HG02610 (cell line): ENCODE measurements around the gene TCF4.

ENCODE experiments used
- ATAC-seq: cut with Tn5 transposase; IDR thresholded peaks from one replicate; pipeline ENCODE4 v1.9.1; 2021; ENCODE audit warnings: mild to moderate bottlenecking, moderate library complexity; ENCODE audit not compliant: unreplicated experiment

The TCF4 gene

DNA sequence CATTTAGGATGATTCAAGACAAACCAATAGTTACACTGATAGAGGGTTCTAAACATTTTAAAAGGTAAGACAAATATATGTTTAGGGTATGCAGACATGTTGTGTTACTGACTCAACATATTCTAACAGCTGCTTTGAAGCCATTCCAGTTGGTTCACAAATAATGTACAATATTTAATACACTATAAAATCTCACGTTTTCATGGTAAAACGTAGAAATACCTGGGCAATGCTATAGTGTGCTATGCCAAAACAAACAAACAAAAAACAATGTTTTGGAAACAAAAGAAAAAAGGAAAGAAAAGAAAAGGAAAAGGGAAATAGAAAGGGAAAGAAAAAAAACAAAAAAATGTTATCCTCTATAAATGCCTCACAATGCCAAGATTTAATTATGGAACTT lies 277.1 kb downstream of the TCF4 start:
- no peak for ATAC-seq

DNA sequence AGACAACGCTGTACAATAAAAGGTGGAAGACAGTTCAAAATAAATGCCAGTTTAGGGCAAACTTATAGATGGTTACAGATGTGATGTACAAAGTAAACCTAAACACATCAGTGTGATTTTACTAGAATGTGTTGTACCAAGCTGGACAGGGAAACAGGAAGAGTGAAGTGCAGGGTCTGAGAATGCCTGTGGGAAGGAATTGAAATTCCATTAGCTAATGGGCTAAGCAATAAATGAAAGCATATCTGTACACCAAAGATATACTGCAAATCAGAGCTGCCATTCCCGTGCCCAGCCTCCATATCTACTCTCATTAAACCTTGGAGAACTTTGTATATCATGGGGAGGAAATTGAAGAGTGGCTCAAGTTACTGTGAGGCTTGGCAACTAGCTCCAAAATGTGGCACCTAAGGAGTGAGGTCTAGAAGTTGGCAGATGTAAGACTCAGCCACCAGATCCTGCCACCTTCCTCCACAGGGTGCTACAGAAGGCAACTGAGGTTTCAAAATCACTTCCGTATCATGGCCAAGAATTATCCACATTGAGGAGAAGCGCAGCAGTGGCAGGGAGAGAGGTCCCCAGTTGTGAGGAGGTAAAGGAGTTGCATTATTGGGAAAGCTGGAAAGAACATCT lies 277.8 kb downstream of the TCF4 start:
- ATAC-seq = no peak

DNA sequence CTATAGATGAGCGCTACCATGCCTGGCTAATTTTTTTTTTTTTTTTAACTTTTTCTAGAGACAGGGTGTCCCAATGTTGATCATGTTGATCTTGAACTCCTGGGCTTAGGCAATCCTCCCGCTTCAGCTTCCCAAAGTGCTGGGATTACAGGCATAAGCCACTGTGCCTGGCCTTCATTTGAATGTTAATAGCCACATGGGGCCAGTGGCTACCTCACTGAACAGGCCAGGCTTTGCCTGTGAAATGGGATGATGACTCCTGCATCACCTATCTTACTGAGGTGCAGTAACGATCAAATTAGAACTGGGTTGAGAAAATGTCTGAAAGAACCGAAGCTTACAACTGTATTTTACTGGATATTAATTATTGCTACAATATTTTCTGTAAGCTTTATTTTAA lies 278.7 kb downstream of the TCF4 start:
- no peak for ATAC-seq

DNA sequence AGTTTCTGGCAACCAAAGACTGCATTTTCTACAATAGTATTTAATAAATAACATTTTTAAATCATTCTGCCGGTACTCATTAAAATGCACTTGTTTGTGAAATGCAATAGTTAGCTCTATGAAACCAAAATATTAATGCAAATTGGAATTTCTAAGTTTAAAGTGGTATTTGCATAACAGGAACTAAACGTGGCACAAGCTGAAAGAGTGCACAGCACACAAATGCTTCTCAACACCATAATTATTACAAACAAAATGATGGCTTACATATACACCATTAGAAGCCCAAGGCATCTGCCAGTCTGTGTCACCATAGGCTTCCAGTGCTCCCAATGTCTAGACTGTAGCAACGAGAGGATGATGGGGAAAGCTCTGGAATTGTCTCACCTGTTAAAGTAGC lies 280.5 kb downstream of the TCF4 start:
- no peak for ATAC-seq

DNA sequence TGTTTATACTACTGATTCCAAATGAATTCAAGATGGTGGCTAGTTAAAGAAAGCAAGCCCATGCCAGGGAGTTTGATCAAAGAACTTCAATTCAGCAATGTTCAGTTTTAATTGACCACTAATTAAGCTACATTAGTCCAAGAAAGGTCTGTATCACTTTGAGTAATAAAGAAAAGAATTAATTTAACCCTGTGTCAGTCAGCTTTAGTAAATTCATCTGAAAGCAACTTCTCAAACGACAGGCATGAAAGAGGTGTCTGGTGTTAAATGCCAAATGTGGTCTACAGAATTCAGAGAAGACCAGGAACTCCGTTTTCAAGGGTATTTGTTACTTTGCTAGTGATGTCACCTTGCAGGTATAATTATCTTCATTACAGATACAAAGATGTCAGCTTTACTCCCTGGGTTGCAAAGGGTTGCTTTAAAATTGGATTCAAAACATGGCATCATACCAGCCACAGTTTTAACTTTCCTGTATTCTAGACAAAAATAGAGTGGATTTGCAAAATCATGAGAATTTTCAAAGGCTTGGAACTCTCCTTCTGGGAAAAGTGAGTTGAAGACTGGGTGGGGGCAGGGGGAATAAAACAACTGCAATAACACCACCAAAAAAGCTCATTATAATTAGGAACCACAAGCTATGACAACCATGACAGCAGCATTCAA lies 281.5 kb downstream of the TCF4 start:
- no peak for ATAC-seq

DNA sequence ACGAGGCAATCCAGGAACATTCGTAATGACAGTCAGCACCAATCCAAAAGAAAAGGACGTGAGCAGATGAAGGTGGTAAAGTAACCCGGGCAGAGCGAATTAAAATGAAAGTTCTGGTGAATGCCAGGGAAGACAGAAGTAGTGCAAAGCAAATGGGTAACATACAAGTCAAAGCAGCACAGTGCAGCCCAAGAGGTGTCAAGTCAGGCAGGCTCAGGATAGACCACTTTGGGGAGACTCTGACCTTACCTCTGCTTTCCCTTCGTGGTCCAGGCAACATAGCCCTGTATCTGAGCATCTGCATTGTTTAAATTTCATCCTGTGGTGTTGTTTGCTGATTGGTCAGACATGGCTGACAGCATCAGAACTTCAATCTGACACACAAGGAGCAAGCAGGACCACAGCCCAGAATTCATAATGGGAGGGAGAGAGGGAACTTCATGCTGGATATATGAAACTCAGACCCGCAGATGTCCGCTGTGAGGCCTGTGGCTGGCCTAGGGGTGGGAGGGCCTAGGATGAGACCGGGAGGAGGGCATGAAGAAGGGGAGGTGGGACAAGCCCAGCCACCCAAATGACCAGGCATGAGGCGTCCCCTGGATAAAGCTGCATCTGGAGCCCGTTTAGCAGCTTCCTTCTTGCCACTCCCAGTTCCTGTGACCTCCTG lies 285.7 kb downstream of the TCF4 start:
- no peak for ATAC-seq

DNA sequence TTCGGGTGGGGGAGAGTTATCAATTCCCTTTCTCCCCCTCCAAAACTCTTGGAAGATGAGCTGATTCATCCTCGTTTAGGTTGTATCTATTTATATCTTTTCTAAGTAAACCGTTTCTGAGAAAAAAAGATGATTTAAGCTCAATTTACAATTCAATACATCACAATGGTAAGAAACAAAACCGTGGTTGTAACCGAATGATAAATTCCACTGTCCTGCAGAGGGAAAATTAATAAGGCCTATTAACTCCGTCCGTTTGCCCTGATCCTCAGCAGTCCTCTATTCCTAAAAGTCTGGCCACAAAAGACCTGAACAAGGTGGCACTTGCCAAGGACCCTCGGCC lies 286.2 kb downstream of the TCF4 start:
- no peak for ATAC-seq

DNA sequence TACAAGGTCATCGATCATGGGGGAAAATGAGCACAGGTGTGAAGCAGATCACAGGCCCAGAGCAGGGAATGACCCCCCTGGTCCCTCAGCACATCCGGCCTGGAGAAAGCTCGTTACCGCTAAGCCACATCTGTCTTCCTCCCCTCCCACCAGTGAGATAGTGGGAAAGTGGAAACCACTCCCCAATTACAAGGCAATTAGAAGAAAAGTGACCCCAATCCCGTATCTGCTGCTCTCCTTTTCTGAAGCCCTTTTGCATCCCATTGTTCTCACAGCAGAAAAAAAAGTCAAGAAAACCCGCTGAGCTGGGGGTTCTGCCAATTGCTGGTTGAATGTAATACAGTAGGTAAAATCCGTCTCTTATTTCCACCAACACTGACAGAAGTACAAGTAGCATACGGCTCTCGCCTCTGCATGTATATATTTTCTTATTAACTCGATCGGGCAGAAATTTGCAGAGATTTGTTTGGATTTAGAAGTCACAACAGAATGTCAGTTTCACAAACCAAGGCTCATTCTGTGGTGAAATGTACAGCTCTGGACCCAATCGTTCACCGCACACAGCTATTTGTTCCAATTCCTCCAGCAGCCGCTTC lies 287.0 kb downstream of the TCF4 start:
- no peak for ATAC-seq

DNA sequence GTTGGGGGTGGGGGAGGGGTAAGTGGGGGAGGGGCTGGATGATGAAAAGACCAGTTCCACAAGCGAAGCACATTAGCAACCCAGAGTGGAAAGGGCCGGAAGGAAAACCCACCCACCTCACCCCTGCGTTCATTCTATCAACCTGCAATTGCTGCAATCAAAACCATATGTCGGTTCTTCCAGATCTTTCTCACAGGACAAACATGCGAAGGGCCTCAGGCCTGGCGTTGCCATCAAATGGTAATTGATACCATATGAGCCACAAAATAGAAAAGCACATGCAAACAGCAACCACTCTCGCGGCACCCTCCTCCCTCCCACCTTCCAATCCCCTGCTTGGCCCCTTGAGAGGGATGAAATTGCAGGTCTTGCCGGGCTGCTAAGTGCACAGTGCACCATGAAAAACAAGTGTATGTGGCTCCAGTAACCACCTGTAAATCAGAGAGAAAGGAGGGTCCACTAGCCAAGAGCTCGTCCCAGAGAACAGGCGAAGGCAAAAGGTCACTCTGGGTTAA lies 287.5 kb downstream of the TCF4 start:
- ATAC-seq = no peak

DNA sequence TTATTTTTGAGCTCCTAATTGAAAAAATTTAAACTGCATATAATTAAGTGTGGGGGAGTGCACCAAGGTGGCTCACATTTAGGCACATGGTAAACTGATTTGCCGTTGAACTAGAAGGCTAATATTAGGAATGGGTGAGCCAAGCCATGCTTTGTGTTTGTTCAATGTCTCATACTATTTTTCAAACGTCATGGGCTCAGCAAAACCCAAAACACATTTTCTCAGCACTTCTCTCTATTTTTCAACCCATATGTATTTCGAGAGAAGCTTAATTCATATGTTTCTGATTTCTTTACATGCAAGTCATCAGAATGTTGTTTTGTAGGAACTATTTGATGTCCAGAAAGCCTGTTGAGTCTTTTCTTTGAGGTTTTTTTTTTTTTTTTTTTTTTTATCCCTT lies 291.2 kb downstream of the TCF4 start:
- no peak for ATAC-seq

DNA sequence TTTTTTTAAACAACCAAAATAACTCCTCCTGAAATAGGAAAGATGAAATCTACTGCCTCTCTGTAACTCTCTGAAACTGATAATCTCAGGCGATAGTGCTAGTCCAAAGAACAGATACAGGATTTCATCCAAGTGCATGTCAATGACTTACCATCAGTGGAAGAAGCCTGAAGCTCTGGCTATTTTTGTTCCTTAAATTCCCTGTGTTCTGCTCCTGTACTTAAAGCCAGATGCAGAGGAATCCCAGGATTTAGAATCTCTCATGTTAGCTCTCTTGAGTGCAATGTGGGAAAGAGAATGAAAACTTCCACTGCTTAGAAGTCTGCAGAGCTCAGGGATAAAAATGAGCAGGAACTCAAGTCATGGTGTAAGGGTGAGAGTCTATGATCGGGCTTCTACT lies 291.9 kb downstream of the TCF4 start:
- no peak for ATAC-seq

DNA sequence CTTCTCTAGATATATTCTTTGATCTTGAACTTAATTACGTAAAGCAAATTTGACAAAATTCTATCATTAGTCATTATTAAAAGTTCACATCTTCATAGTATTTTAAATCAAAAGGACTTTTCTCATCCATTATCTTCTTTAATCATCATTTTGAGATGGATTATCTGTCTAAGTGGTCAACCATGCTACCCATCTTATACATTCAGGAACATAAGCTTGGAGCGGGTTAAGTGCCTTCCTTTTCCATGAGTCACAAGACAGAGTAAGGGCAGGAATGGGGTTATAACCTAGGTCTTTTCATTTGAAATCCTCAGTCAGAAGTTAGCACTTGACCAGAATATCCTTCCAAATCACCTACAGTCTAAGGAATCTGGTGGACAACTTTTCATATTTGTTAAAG lies 297.1 kb downstream of the TCF4 start:
- no peak for ATAC-seq

DNA sequence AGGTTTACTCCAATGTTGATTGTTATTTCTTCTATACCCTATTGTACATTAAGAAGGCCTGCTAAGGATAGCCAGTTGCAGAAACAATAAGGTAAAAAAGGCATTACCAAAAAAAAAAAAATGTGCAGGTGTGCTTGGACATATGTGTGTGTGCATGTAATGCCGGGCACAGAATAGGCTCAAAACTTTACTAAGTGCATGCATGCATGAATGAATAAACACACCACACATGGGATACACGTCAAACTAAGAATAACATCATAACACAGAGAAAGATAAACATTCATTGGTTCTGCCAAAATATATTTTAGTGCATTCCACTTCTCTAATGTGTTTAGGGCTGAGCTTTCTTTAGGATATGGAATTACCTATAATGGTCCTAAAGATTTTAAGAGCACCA lies 298.2 kb downstream of the TCF4 start:
- ATAC-seq = peak; percentile 64

DNA sequence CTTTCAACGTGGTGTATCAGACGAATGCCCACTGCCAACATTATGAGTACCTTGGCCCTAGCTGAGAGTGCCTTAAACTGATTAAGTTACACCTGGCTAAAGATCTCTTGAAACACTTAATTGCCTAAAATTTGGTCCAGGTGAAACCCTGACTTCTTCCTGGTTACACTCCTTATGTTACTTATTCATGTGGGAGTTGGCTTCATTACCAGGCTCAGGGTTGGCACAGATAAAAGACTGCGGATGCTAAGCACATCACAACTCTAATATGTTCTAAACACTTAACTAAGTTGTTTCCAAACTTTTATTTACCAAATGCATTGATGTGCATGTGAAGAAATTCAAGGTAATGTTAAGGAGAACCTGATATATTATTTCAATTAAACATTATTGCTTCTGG lies 298.9 kb downstream of the TCF4 start:
- ATAC-seq = no peak

DNA sequence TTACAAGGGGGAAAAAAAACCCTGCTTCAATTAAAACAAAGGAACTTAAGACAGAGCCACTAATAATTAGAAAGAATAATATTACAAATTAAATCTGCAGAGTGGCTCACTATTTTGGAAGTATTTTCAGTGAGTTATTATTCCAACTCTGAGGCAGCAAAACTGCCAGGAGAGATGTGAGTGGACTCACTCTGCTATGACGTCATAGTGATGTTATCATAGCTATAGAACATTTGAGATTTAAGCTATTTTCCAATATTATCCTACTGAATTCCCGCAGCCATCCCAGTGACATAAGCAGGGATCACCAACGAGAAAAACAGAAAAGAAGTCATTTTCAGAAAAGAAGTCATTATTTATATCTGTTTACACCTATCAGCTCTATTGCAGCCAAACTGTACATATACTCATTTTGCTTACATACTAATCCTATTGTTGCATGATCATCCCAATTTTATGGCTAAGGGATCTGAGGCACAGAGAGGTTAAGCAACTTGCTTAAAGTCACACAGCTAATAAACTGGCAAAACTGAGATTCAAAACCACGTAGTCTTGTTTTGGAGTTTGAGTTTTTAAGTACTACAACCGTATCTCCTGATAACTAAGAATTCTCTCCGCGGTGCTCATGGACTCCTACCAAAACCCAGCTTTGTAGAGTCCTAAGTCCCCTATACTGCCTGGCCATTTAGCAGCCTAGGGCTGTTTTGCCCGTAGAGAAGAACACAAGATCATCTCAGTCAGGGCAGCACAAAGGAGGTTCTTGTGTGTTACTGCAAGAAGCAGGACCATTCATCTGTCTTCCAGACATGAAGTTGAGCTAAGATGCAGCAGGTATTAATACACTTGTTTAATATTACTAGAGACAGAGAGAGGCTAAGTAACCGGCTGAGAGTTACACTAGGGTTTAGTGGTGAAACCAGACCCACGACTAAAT lies 299.8 kb downstream of the TCF4 start:
- no peak for ATAC-seq

DNA sequence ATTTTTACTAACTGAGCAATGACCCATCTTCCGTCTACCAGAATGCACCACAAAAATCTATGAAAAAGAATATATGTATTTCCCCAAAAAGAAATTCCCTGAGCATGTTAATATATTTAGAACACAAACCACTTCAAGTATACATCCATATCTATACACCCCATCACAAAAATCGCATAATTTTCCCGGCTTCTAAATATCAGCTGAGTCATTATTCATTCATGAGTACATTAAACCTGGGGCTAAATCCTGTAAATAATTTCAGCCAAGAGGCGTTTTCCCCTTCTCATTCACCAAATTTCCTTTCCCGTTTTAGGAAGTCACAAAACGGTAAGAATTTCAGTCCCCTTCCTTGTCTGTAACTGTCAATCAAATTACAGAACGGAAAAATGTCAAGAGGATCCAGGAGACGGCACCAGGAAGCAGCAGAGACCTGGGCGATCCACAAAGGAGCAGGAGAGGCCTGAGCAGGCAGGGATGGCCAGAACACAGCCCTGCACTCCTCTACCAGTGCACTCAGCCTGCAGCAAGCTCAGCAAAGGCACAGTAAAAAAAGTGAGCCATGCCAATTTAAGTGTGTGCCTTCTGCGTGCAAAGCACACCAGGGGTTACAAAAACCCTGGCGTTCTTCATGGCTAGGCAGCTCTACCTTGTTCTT lies 300.7 kb downstream of the TCF4 start:
- no peak for ATAC-seq

DNA sequence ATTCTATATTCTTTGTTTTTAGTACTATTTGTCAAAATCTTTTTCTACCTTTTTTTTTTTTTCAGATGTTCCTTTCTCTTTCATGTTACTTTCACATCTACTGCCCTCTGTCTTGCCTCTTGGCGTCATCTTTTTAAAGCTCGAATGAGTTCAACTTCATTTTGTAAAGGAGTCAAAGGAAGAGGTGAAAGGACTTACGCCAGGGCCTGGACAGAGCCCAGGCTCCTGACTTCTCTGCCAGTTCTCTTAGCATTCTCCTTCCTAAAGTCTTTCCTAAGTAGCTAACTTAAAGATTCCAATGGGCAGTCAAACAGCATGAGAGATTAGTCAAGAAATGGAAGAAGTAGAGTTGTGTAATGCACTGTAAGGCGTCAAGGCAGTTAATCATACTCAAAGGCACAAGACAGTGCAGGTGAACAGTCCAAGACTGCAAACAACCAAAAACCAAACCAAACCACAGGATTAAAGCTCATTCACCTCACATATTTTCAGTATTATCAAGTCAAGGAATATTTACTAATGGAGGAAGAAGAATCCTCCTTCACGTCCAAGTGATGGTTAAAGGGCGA lies 301.7 kb downstream of the TCF4 start:
- no peak for ATAC-seq

DNA sequence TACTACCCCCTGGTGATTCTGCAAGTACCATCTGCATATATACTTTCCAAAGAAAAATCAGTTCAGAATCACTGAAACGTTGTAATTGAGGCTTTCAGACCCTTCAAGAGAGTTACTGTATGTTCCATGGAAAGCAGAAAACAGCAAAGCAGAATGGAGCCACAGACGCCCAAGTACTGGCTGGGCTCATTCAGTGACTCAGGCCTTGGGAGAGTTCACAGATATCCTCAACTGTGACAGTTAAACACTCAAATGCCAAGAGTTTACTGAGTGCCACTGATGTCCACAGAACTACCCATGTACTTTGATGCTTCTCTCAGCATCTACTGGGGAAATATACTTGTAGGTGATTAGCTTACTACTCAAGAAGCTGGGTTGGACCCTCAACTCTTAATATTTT lies 303.4 kb downstream of the TCF4 start:
- ATAC-seq = no peak

DNA sequence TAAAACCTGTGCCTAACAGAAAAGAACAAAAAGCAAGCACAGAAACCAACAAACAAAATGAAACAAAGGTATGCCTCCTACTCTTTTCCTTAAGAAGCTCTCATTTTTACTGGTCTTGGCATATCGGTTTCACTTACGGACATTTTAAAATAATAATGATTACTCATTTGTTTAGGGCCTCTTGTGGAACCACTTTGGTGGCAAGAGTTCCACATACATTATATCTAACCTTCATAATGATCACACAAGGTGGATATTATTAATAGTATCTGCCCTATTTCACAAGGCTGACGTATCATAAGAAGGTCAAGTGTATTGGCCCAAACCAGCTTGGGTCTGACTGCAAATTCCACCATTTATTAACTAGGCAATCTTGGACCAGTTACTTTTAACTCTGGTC lies 304.7 kb downstream of the TCF4 start:
- no peak for ATAC-seq

DNA sequence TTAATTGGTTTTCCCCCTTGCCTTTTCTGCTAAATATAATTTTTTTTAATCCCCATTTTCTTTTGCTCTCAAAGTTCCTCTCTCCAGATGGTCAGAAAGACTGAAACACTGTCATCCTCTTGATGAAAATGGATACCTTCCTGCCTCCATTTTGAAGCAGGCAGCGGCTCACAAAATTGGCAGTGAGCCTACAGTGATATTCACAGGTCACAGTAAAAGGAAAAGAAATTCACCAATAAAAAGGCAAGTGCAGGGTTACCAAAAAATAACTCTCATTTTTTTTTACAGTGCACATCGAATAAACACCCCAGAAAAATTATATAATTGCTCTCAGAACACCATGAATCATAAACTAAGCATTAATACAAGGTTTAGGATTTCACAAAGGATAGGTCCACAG lies 307.5 kb downstream of the TCF4 start:
- no peak for ATAC-seq
